GM21786 (cell line): ENCODE results near the gene STMN3.
"Not testable (repeated sequence)": the region's sequence is repeated elsewhere in the genome, so short reads cannot be mapped to it uniquely, and the experiment has no call there.

ENCODE experiments used
- ATAC-seq: cut with Tn5 transposase; IDR thresholded peaks from one replicate; pipeline ENCODE4 v1.9.1; 2021; ENCODE audit not compliant: unreplicated experiment

The STMN3 gene

DNA sequence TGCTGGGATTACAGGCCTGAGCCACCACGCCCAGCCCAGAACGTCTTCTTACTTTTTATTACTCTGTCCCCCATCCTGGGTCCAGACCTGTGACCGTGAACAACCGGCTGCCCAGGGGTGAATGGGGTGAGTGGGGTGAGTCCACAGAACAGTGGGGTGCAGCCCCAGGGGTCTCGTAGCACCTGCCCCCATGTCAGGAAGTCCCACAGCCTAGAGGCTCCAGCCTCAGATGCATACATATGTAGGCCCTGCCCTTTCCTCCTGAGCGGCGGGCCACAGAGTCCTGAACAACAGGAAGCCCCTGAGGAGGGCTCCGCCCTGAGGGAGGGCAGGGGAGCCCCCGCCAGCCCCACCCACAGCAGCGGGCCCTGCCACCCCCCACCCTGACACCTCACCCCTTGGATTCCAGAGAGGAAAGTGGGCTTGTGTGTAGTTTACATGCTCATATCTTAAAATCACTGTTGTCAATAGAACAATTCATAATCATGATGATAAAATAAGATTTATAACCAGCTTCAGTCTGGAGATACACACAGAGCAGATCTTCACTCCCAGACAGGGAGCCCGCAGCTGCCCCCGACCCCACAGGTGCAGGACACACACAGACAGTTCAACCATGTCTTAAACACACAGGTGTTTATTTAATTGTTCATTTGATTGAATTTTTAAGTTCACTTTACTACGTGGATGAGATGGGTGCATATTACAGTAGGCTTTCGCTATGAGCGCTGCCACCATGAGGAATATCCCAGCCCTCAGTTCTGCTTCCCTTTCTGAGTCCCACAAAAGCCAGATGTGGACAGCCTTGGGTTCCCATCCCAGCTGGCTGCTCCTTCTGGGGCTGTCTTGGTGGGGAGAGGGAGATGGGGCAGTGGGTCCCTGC lies 13.9 kb downstream of the STMN3 start:
- ATAC-seq: no peak

DNA sequence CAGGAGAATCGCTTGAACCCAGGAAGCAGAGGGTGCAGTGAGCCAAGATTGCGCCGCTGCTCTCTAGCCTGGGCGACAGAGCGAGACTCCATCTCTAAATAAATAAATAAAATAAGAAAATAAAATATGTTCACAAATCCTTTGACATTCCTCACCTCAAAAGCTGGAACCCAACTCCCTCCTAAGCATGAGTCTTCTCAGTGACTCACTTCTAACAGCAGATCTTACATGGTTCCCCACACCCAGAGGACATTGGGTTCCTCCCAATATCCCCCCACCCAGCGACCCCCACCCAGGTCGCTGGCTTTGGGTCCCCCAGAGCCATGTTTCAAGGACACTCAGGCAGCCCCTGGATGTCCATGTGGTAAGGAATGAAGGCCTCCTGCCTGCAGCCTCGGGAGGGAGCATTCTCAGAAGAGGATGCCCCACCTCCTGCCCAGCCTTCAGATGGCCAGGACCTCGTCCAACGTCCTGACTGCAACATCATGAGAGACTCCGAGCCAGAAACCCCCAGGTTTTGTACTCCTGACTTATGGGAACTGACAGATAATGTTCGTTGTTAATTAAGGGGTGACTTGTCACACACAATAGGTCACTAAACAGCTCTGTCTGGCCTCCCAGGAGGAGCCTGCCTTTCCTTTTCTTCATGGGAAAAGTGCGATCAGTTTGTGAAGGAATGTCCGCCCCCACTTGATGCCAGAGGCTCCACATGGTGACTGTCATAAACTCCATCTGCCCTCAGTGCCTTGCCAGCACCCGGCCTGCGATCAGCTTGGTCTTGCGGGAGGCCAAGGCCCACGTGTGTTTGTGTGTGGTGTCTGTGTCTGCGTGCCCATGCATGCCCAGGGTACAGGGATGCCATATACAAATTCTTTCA lies 16.2 kb downstream of the STMN3 start:
- ATAC-seq: no peak

DNA sequence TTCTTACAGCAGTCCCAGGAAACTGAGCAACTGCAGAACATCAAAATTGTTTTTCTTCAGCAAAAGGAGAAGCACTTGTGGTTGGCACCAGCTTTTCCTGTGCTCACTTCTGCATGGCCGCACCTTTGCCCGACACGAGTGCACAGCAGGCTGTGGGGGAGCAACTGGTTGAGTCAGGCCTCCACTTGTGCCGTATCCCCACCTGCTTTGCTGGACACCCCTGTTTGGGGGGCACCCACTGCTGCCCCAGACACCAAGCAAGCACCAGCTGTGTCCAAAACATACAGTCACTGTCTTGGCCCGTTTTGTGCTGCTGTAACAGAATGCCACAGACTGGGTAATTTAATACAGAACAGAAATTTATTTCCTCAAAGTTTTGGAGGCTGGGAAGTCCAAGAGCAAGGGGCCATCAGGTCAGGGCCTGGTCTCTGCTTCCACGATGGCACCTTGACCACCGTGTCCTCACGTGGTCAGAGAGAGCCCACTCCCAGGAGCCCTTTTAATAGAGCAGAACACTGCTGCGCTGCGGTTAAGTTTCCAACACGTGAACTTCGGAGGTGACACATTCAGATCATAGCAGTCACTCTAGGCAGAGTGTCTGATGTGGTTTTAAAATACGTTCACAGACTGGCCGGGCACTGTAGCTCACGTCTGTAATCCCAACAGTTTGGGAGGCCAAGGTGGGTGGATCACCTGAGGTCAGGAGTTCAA lies 17.6 kb downstream of the STMN3 start:
- peak; percentile 63 for ATAC-seq

DNA sequence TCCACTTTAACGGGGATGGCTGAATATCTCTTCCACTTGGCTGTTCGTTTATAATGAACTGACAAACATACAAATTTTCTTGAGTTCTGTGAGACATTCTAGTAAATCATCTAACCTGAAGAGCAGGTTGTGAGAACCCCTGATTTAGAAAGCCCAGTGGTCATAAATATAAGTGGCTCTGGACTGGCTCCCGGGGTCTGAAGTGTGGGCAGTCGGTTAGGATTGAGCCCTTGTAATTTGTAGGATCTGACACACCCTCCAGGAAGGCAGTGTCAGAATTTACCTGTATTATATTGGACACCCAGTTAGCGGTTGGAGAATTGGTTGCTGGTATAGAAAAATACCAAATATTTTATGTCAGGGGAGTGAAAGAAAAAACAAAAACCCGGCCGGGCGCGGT lies 19.5 kb downstream of the STMN3 start:
- ATAC-seq: no peak

DNA sequence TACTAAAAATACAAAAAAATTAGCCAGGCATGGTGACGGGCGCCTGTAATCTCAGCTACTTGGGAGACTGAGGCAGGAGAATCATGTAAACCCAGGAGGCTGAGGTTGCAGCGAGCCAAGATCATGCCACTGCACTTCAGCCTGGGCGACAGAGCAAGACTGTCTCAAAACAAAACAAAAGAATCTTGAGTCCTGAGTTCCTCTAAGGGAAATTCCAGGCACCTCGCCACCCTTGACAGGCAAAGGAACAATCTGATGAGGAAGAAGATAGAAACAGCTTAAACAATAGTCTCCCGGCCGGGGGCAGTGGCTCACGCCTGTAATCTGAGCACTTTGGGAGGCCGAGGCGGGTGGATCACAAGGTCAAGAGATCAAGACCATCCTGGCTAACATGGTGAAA lies 21.8 kb downstream of the STMN3 start:
- not testable (repeated sequence) for ATAC-seq

DNA sequence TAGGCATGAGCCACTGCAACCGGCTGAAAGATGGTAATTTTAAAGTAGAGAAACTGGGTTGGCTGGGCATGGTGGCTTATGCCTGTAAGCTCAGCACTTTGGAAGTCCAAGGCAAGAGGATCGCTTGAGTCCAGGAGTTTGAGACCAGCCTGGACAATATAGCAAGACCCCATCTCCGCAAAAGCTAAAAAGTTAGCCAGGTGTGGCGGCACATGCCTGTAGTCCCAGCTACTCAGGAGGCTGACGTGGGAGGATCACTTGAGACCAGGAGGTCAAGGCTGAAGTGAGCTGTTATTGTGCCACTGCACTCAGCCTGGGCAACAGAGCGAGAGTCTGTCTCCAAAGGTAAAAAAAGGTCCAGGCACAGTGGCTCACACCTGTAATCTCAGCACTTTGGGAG lies 22.3 kb downstream of the STMN3 start:
- not testable (repeated sequence) for ATAC-seq

DNA sequence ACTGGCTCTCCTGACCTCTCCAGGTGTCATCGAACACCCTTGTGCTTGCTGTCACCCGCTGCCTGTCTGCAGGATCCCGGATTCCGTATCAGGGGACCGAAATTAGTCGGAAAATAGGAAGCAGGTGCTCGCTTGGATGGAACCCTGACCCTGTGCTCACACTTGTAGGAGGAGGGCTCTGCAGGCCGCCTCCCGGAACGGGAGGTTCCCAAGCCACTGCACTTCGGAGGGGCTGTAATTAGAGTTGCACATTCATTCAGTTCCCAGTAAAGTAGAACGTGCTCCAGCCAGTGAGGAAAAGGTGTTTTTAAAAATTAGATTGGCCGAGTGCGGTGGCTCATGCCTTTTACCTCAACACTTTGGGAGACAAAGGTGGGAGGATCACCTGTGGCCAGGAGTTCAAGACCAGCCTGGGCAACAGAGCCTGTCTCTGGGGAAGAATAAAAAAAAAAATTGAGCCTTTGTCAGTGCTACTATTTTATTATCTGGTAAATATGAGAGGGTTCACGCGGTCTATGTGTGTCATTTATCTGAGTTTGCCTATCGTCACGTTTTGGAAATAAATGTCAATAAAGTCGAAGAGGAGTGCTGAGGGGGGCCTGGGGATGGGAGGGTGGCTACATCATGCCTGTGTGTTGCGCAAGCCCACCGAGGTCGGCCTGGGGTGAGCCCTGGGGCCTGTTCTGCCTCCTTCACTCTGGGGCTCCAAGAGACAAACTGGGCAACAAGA lies 24.8 kb downstream of the STMN3 start:
- ATAC-seq: no peak

DNA sequence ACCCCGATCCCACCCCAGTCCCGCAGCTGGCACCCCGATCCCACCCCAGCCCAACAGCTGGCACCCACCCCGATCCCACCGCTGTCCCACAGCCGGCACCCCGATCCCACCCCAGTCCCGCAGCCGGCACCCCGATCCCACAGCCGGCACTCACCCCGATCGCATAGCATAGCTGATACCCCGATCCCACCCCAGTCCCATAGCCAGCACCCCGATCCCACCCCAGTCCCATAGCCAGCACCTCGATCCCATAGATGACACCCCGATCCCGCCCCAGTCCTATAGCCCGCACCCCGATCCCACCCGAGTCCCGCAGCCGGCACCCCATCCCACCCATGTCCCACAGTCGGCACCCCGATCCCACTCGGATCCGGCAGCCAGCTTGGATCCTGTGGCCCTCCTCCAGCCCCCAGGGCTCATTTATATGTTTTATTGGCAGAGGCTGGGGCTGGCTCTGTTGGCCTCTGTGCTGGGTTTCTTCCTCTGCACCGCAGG lies 25.4 kb downstream of the STMN3 start:
- no peak for ATAC-seq

DNA sequence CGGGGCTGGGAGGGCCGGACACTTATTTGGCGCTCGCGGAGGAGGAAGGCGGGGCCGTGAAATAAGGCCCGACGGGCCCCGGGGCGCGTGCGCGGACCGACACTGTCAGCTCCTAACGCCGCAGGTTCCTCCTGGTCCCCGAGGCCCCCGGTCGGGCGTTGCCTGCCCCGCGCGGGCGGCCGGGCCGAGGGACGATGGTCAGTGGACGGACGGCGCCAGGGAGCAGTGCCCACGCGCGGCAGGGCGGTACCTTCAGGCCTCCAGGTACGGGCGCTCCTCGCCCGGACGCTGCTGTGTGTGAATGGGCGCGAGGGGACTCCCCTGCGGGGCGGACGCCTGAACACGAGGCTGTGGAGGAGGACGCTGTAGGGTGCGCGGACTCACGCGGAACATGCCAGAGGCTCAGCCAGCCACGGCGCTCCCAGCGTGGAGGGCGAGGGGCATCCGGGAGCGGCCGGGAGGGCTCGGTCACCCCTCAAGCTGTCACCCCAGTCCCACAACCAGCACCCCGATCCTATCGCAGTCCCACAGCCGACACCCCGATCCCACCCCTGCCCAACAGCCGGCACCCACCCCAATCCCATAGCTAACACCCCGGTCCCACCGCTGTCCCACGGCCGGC lies 26.0 kb downstream of the STMN3 start:
- peak; percentile 57 for ATAC-seq

DNA sequence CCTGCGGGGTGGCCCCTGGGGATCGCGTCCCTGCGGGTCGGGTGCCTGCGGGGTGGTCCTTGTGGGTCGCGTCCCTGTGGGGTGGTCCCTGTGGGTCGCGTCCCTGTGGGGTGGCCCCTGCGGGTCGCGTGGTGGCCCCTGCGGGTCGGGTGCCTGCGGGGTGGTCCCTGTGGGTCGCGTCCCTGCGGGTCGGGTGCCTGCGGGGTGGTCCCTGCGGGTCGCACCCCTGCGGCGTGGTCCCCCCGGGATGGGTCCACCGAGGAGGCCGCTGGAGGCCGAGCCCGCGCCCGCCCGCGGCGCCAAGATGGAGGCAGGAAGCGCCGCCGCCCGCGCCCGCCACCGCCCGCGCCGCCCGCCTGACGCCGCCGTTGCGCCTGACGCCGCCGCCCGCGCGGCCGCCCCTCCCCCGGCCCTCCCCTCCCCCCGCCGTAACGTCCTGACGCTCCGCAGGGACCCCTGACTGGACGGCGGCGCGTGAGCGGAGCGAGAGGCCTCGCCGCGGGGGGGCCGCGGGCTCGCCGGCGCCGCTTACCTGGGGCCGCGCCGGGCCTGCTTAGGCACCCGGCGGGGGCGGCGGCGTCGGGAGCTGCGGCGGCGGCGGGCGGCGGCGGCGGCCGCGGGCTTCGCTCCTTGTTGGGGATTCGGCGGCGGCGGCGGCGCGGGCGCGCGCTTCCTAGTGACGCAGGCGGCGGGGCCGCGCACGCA lies 26.6 kb downstream of the STMN3 start, which contains the start of gene GMEB2:
TSS of gene GMEB2 (minus strand) at position 678 of the 705 bp plus-strand sequence. CDS start 7,704 bp downstream, outside the sequence.
- ATAC-seq: peak; percentile 41

DNA sequence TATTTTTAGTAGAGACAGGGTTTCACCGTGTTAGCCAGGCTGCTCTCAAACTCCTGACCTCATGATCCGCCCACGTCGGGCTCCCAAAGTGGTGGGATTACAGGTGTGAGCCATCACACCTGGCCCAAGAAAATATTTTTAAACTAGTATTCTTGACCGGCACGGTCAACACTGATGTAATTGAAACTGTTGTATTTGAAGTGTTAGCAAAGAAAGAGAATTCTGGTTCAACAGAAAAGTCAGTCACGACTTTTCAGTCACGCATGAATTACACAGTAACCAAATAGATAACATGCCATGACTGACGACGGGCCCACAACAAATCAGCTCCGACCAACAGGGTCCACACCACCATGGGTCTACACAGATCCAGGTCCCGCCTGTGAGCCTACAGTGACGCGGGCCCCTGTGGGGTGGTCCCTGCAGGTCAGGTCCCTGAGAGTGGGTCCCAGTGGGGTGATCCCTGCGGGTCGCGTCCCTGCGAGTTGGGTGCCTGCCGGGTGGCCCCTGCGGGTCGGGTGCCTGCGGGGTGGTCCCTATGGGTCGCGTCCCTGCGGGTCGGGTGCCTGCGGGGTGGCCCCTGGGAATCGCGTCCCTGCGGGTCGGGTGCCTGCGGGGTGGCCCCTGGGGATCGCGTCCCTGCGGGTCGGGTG lies 27.3 kb downstream of the STMN3 start:
- ATAC-seq: no peak

DNA sequence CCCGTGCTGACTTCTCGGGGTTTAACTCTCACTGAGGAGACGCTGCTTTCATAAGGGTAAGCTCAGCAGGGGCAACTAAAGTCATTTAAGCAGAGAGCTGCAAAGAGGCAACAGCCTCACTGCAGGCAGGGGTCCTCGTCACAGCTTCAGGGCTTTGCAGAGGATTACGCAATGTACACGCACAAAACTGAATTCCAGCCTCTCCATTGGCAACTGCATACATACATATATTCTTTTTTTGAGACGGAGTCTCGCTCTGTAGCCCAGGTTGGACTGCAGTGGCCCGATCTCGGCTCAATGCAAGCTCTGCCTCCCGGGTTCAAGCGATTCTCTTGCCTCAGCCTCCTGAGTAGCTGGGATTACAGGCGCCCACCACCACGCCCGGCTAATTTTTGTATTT lies 28.7 kb downstream of the STMN3 start:
- ATAC-seq: no peak

DNA sequence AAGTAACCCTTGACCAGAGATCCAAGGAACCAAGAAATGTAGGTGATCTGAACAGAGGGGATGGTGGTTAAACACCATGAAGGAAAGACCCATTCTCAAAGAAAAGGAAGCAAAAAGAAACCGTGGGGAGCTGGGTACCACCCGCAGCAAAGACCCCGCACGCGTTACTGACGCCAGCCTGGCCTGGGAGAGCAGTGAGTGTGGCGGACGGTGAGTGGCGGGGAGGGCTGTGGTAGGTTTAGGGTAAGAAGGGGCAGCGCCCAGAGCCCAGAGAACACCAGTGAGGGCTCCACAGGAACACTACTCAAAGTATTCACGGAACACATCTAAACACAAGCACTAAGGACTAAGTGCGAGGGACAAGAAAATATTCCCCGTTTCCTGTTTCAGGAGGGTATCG lies 30.5 kb downstream of the STMN3 start:
- no peak for ATAC-seq

DNA sequence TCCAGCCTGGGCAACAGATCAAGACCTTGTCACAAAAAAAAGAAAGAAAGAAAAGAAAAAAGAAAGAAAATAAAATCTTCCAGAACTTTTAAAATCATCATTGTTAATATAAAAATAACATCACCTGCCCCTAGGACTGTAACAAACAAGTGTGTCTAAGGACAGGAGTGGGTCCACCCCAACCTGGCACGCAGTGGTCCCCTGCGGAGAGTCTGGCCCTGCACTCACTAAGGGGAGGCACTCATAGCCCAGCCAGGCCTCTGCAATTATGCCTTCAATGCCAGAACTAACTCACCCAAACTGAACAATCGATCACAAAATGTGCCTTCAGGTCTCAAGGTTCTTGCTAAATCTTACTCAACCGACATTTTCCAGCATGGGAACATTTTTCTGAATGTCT lies 31.1 kb downstream of the STMN3 start:
- no peak for ATAC-seq

DNA sequence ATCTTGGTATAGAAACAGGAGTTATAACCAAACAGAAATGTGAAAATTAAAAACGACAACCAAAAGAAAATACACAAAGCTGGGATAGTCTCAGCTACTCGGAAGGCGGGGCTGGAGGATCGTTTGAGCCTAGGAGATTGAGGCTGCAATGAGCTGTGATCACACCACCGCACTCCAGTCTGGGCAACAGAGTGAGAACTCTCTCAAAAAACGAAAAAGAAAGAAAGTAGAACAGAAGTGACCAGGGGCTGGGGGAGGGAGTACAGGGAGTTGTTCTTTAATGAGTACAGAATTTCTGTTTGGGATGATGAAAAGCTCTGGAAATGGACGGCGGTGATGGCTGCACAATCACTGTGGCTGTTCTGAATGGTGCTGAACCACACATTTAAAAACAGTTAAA lies 32.2 kb downstream of the STMN3 start:
- no peak for ATAC-seq

DNA sequence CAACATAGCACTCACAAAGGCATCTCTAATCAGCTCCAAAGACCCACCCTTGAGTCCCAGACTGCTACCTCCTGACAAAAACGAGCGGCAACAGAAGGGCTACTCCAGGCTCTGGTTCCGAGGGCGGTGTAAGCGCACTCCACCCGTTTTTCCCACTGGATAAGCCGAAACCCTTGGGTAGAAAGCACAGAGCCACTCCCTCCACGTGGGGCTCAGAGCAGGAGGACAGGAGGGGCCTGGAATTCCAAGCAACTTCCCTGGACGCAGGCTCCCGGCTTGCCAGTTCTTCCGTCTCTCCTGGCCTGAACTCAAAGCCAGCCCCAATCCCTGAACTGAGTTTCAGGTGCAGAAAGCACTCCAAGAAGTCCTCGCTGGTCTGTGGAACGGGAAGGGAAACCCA lies 33.7 kb downstream of the STMN3 start:
- no peak for ATAC-seq

DNA sequence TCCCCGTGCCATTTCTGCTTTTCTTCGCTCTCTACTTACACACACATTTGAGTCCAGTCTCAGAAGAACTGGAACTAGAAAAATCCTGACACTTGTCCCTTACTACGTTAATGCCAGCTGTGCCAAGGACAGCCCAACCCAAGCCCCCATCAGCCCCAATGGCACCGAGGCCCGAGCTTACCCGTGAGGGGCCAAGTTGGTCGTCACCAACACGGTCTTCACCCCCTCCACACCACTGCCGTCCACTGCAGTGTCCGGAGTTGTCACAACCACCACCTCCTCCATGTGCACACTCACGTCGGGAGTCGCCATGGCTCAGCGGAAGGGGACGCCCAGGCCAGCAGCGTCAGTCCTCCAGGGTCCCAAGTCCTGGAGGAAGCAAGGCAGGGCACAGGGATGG lies 34.1 kb downstream of the STMN3 start:
- ATAC-seq: no peak

DNA sequence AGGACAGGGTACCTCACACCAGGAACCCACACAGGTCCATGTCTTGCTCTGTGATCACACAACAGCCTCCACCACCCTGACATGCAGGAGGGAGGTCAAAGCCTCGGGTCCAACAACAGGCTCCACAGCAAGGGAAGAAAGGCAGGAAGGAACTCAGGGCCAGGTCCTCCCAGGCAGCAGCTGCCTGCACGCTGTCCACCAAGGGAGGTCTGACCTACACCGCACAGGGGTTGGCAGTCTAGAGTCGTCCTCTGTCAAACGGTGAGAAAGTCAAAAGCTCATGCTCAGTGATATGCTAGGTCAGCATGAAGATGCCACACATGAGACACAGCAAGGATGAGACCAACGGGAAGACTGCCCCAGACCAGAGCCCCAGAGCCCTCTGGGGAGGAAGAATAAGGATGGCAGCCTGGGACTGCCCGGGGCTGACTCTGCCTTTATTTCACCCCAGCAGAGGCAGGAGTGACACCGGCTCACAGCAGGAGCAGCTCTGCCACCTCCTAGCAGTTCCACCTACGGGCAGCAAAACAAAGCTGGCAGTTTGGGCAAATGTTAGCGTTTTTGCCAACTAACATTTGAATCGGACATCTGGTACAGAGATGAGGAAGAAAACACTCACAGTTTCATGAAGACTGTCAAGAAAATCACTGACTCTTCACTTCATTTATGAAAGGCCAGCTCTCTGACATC lies 34.8 kb downstream of the STMN3 start:
- no peak for ATAC-seq
